Measurements from ENCODE around the gene CTSF.

The CTSF gene

GRCh38 chr11:66529655-66530054 is 38.8 kb downstream of the CTSF start:
- no peak for DNase-seq

- DNase-seq = no peak
These were observed 39.3 kb downstream of the CTSF start for GRCh38 chr11:66529069-66529468.

DNA sequence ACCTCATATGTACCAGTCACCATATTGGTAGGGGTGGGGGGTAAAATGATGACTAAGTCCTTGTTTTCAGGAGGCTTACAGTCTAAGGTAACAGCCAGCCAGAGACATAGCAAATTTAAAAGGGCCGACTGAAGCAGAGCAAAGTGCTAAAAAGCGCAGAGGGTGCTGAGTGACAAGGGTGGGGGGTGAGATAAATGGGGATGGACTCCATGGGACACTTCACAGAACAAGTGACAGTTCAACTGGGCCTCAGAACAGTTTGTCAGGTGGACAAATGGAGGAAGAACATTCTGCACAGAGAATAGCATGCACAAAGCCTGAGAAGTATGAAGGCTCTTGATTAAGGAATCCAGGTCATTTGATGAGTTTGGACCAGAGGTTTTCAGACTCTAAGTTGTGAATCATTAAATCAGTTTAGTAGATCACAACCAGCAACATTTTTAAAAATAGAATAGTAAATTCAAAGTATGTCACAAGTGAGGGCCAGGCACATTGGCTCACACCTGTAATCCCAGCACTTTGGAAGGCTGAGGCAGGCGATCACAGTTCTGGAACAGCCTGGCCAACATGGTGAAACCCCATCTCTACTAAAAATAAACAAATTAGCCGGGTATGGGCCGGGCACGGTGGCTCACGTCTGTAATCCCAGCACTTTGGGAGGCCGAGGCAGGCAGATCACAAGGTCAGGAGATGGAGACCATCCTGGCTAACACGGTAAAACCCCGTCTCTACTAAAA is 43.9 kb downstream of the CTSF start:
- no peak for DNase-seq

- no peak for DNase-seq
These were observed 44.8 kb downstream of the CTSF start for GRCh38 chr11:66523611-66524010.

All from amniotic stem cell (primary cell).